Activated CD8-positive, alpha-beta memory T cell treated with anti-CD3 and anti-CD28 coated beads for 48 hours (primary cell): ENCODE measurements around the gene UBE2F.

Source experiments
- DNase-seq, 3 experiments: peaks; one replicate each; pipeline ENCODE4 v3.0.0-alpha.2; 2020; ENCODE audit warnings: low read depth in 2 of 3, low spot score in 2 of 3

The UBE2F gene

GRCh38 chr2:238069021-238069709, 102.4 kb downstream of the UBE2F start:
- DNase-seq: no peak

GRCh38 chr2:238069877-238070276, 103.1 kb downstream of the UBE2F start:
- no peak for DNase-seq

- DNase-seq: no peak
These were observed 108.6 kb downstream of the UBE2F start for GRCh38 chr2:238075397-238075796.

GRCh38 chr2:238077292-238077691, 110.5 kb downstream of the UBE2F start:
- DNase-seq: no peak

GRCh38 chr2:238079874-238080327, 113.1 kb downstream of the UBE2F start:
- DNase-seq: no peak

GRCh38 chr2:238080518-238080917, 113.7 kb downstream of the UBE2F start:
- DNase-seq: no peak

GRCh38 chr2:238081150-238081549, 114.3 kb downstream of the UBE2F start:
- no peak for DNase-seq

- DNase-seq: no peak
These were observed 114.7 kb downstream of the UBE2F start for GRCh38 chr2:238081561-238081960.

GRCh38 chr2:238082151-238082550, 115.3 kb downstream of the UBE2F start:
- DNase-seq: no peak

GRCh38 chr2:238082827-238083226, 116.0 kb downstream of the UBE2F start:
- DNase-seq: no peak

- no peak for DNase-seq
These were observed 117.1 kb downstream of the UBE2F start for GRCh38 chr2:238083919-238084318.

- no peak for DNase-seq
These were observed 117.9 kb downstream of the UBE2F start for GRCh38 chr2:238084761-238085160.

GRCh38 chr2:238085899-238086298, 119.1 kb downstream of the UBE2F start:
- no peak for DNase-seq

- DNase-seq: no peak
These were observed 120.4 kb downstream of the UBE2F start for GRCh38 chr2:238087211-238087610.

GRCh38 chr2:238090887-238091286, 124.1 kb downstream of the UBE2F start:
- no peak for DNase-seq

- DNase-seq: no peak
These were observed 124.7 kb downstream of the UBE2F start for GRCh38 chr2:238091436-238092060.
